ENCODE measurements around the gene ROBO4. TPM values are rescaled to one million over a fixed set of nuclear protein-coding genes. Genes with fewer than 3 reads are reported as not detected.

ROBO4 gene
- polyA plus RNA-seq, result not detected

GRCh38 chr11:124897674-124898262 is at the start of gene ROBO4:
Gene ROBO4, minus strand, starts transcription at chr11:124897865. Its CDS starts 70 bp downstream, at chr11:124897795.
- no peaks in the 10 kb centered on the region for H3K9me3 Mint-ChIP-seq
- H3K27ac Mint-ChIP-seq, result no peak within 1 kb of the TSS
- H3K4me3 Mint-ChIP-seq, result peak within 1 kb of the TSS in 1 of 4 donors; percentile 23
- H3K36me3 Mint-ChIP-seq, result peaks cover 2% of the 10 kb centered on the region
- H3K4me1 Mint-ChIP-seq, result peaks cover 0 to 4% (median 0%) of the 10 kb centered on the region in 3 donors
- peaks cover 25% of the 10 kb centered on the region for H3K27me3 Mint-ChIP-seq

GRCh38 chr11:124946735-124947141 is 49.1 kb upstream of the ROBO4 start:
- Mint-ChIP-seq H3K36me3 (no peaks in the 10 kb centered on the region), H3K27ac (no peak overlapping the region), H3K27me3 (peaks cover 19% of the 10 kb centered on the region), H3K9me3 (peaks cover 3 to 12% (median 9%) of the 10 kb centered on the region in 3 donors), H3K4me3 (no peak overlapping the region), H3K4me1 (no peaks in the 10 kb centered on the region)

GRCh38 chr11:124945826-124946225 is 48.2 kb upstream of the ROBO4 start:
- Mint-ChIP-seq H3K4me3 (no peak overlapping the region), H3K27me3 (peaks cover 19% of the 10 kb centered on the region), H3K27ac (no peak overlapping the region), H3K9me3 (peaks cover 3 to 12% (median 9%) of the 10 kb centered on the region in 3 donors), H3K36me3 (no peaks in the 10 kb centered on the region), H3K4me1 (no peaks in the 10 kb centered on the region)

GRCh38 chr11:124944565-124944964 is 46.9 kb upstream of the ROBO4 start:
- H3K36me3 Mint-ChIP-seq, result no peaks in the 10 kb centered on the region
- H3K27ac Mint-ChIP-seq, result no peak overlapping the region
- H3K4me1 Mint-ChIP-seq, result no peaks in the 10 kb centered on the region
- H3K4me3 Mint-ChIP-seq, result no peak overlapping the region
- H3K27me3 Mint-ChIP-seq, result peaks cover 19% of the 10 kb centered on the region
- H3K9me3 Mint-ChIP-seq, result peaks cover 3 to 12% (median 9%) of the 10 kb centered on the region in 3 donors

- Mint-ChIP-seq H3K36me3 (no peaks in the 10 kb centered on the region), H3K27ac (no peak overlapping the region), H3K9me3 (peaks cover 3 to 9% (median 6%) of the 10 kb centered on the region in 3 donors), H3K27me3 (peaks cover 18% of the 10 kb centered on the region), H3K4me1 (no peaks in the 10 kb centered on the region), H3K4me3 (no peak overlapping the region)
These were observed 46.1 kb upstream of the ROBO4 start for GRCh38 chr11:124943741-124944140.

GRCh38 chr11:124943254-124943616 is 45.6 kb upstream of the ROBO4 start:
- Mint-ChIP-seq H3K27ac (no peak overlapping the region), H3K27me3 (peaks cover 14% of the 10 kb centered on the region), H3K4me3 (no peak overlapping the region), H3K9me3 (peaks cover under 1 to 5% (median under 1%) of the 10 kb centered on the region in 3 donors), H3K4me1 (no peaks in the 10 kb centered on the region), H3K36me3 (no peaks in the 10 kb centered on the region)

- Mint-ChIP-seq H3K4me3 (no peak overlapping the region), H3K4me1 (no peaks in the 10 kb centered on the region), H3K27me3 (peaks cover 12% of the 10 kb centered on the region), H3K36me3 (no peaks in the 10 kb centered on the region), H3K9me3 (peaks cover 0 to 2% (median 0%) of the 10 kb centered on the region in 3 donors), H3K27ac (no peak overlapping the region)
These were observed 45.0 kb upstream of the ROBO4 start for GRCh38 chr11:124942466-124943253.

GRCh38 chr11:124941703-124942102 is 44.0 kb upstream of the ROBO4 start:
- H3K9me3 Mint-ChIP-seq, result no peaks in the 10 kb centered on the region
- no peaks in the 10 kb centered on the region for H3K4me1 Mint-ChIP-seq
- H3K27ac Mint-ChIP-seq, result no peak overlapping the region
- no peaks in the 10 kb centered on the region for H3K36me3 Mint-ChIP-seq
- H3K27me3 Mint-ChIP-seq, result peaks cover 15% of the 10 kb centered on the region
- no peak overlapping the region for H3K4me3 Mint-ChIP-seq

GRCh38 chr11:124938970-124939369 is 41.3 kb upstream of the ROBO4 start:
- Mint-ChIP-seq H3K27me3 (peaks cover 8% of the 10 kb centered on the region), H3K36me3 (no peaks in the 10 kb centered on the region), H3K27ac (no peak overlapping the region), H3K4me3 (no peak overlapping the region), H3K4me1 (no peaks in the 10 kb centered on the region), H3K9me3 (no peaks in the 10 kb centered on the region)

GRCh38 chr11:124938206-124938765 is 40.6 kb upstream of the ROBO4 start:
- H3K27ac Mint-ChIP-seq, result no peak overlapping the region
- no peak overlapping the region for H3K4me3 Mint-ChIP-seq
- no peaks in the 10 kb centered on the region for H3K4me1 Mint-ChIP-seq
- peaks cover 5% of the 10 kb centered on the region for H3K27me3 Mint-ChIP-seq
- no peaks in the 10 kb centered on the region for H3K9me3 Mint-ChIP-seq
- H3K36me3 Mint-ChIP-seq, result no peaks in the 10 kb centered on the region

GRCh38 chr11:124937336-124937935 is 39.8 kb upstream of the ROBO4 start:
- Mint-ChIP-seq H3K4me3 (no peak overlapping the region), H3K4me1 (no peaks in the 10 kb centered on the region), H3K27me3 (peaks cover 6% of the 10 kb centered on the region), H3K9me3 (no peaks in the 10 kb centered on the region), H3K36me3 (no peaks in the 10 kb centered on the region), H3K27ac (no peak overlapping the region)

- Mint-ChIP-seq H3K4me3 (no peak within 1 kb of the TSS), H3K4me1 (peaks cover 0 to 1% (median under 1%) of the 10 kb centered on the region in 3 donors), H3K27ac (no peak within 1 kb of the TSS), H3K36me3 (no peaks in the 10 kb centered on the region), H3K9me3 (no peaks in the 10 kb centered on the region), H3K27me3 (peaks cover 7% of the 10 kb centered on the region)
These were observed 38.2 kb upstream of the ROBO4 start, which contains the start of gene HEPACAM for GRCh38 chr11:124935548-124936514. Gene HEPACAM, minus strand, starts transcription at chr11:124936047. Its CDS starts 41 bp downstream, at chr11:124936006.

GRCh38 chr11:124934862-124935547 is 37.3 kb upstream of the ROBO4 start:
- H3K36me3 Mint-ChIP-seq, result peaks cover 3% of the 10 kb centered on the region
- peaks cover 7% of the 10 kb centered on the region for H3K27me3 Mint-ChIP-seq
- no peak overlapping the region for H3K4me3 Mint-ChIP-seq
- H3K4me1 Mint-ChIP-seq, result peaks cover 2 to 6% (median 6%) of the 10 kb centered on the region in 3 donors
- no peaks in the 10 kb centered on the region for H3K9me3 Mint-ChIP-seq
- no peak overlapping the region for H3K27ac Mint-ChIP-seq

GRCh38 chr11:124930799-124931198 is 33.1 kb upstream of the ROBO4 start:
- Mint-ChIP-seq H3K36me3 (peaks cover 3% of the 10 kb centered on the region), H3K27ac (peak overlapping the region in 2 of 3 donors; percentile 18 to 54), H3K4me1 (peaks cover 2 to 6% (median 6%) of the 10 kb centered on the region in 3 donors), H3K27me3 (peaks cover 1% of the 10 kb centered on the region), H3K9me3 (no peaks in the 10 kb centered on the region), H3K4me3 (no peak overlapping the region)

Measured in IgD-negative memory B cell (primary cell).